Keratinocyte (primary cell): Measurements from ENCODE around the gene TBC1D22B. TPM values are rescaled to one million over a fixed set of nuclear protein-coding genes. Genes with fewer than 3 reads are reported as not detected.
"Not testable (repeated sequence)": the region's sequence is repeated elsewhere in the genome, so short reads cannot be mapped to it uniquely, and the experiment has no call there.

Experiments used
- DNase-seq: peaks from one replicate; pipeline ENCODE4 v3.0.0-alpha.2; 2011; ENCODE audit warnings: low read depth, missing footprints, low spot score
- FAIRE-seq: peaks from 2 replicates; lab custom pipeline; 2011; peaks lifted over from hg19 to GRCh38; lab: Jason Lieb, UNC
- H2AFZ ChIP-seq: 2 replicates; pipeline ENCODE4 v1.6.0; 2012; ENCODE audit warnings: low read length, control low read depth, inconsistent platforms; ENCODE audit not compliant: control insufficient read depth
- H3K27ac ChIP-seq: 2 replicates; pipeline ENCODE4 v1.5.1; 2011; ENCODE audit warnings: low read length; ENCODE audit not compliant: control insufficient read depth, insufficient read depth
- H3K27me3 ChIP-seq: 3 replicates; pipeline ENCODE4 v1.6.0; 2011; ENCODE audit warnings: low read length; ENCODE audit not compliant: control insufficient read depth, insufficient read depth; ENCODE audit errors: extremely low read depth
- H3K36me3 ChIP-seq, 2 experiments: 2 replicates in 1 of 2; 3 replicates in 1 of 2; pipeline ENCODE4 v1.5.1; 2011; ENCODE audit warnings: low read length in 2 of 2, mild to moderate bottlenecking in 1 of 2; ENCODE audit not compliant: control insufficient read depth in 2 of 2, insufficient read depth in 2 of 2; ENCODE audit errors: extremely low read depth in 1 of 2
- H3K4me1 ChIP-seq: 3 replicates; pipeline ENCODE4 v1.5.1; 2011; ENCODE audit warnings: low read length; ENCODE audit not compliant: control insufficient read depth, insufficient read depth; ENCODE audit errors: extremely low read depth
- H3K4me2 ChIP-seq: 3 replicates; pipeline ENCODE4 v1.6.0; 2011; ENCODE audit warnings: low read depth, low read length; ENCODE audit not compliant: control insufficient read depth, insufficient read depth; ENCODE audit errors: extremely low read depth
- H3K4me3 ChIP-seq, 3 experiments: fragments of 200-600 bp in 1 of 3; sonication (generic) in 1 of 3; 2 replicates in 2 of 3; 3 replicates in 1 of 3; pipeline ENCODE4 v1.5.1; 2011 to 2016; ENCODE audit warnings: low read length in 3 of 3, mild to moderate bottlenecking in 3 of 3, control low read depth in 2 of 3, inconsistent platforms in 1 of 3, low read depth in 1 of 3, mixed read lengths in 1 of 3, mixed run types in 1 of 3, moderate library complexity in 1 of 3; ENCODE audit not compliant: control insufficient read depth in 2 of 3, insufficient read depth in 2 of 3; ENCODE audit errors: extremely low read depth in 1 of 3
- H3K79me2 ChIP-seq: 2 replicates; pipeline ENCODE4 v1.6.0; 2012; ENCODE audit warnings: low read length; ENCODE audit not compliant: control insufficient read depth, insufficient read depth
- H3K9ac ChIP-seq: 3 replicates; pipeline ENCODE4 v1.6.0; 2011; ENCODE audit warnings: low read length; ENCODE audit not compliant: control insufficient read depth, insufficient read depth; ENCODE audit errors: extremely low read depth
- H3K9me1 ChIP-seq: 3 replicates; pipeline ENCODE4 v1.6.0; 2011; ENCODE audit warnings: low read length; ENCODE audit not compliant: control insufficient read depth, insufficient read depth; ENCODE audit errors: extremely low read depth
- H3K9me3 ChIP-seq: 2 replicates; pipeline ENCODE4 v1.5.1; 2012; ENCODE audit warnings: low read depth, low read length; ENCODE audit not compliant: control insufficient read depth
- H4K20me1 ChIP-seq: 3 replicates; pipeline ENCODE4 v1.6.0; 2011; ENCODE audit warnings: low read length; ENCODE audit not compliant: control insufficient read depth, insufficient read depth; ENCODE audit errors: extremely low read depth
- EZH2 ChIP-seq: IDR thresholded peaks from one replicate; pipeline ENCODE4 v1.6.1; 2012; ENCODE audit warnings: inconsistent platforms, mild to moderate bottlenecking, low read length, moderate library complexity
- dilution Hi-C: fragments of 300-500 bp; cut with MboI; formaldehyde crosslinking; loops from one replicate; pipeline ENCODE4 v1.7.0; 2020; ENCODE audit warnings: low sequenced_read_pairs; ENCODE audit not compliant: extremely low pct_ligation_motif_present
- polyA plus RNA-seq, 5 experiments: library from polyadenylated mRNA; depleted of rRNA in 3 of 5; stranded (reverse) in 3 of 5; stranded (forward) in 1 of 5; unstranded in 1 of 5; fragments of >200 nt; gene quantifications; 1 replicate in 1 of 5; 2 replicates in 3 of 5; 3 replicates in 1 of 5; pipeline versions ENCODE4 v1.2.1 to v1.2.3, GENCODE V29; 2011 to 2012; ENCODE audit warnings: missing spikeins in 2 of 5, low read depth in 1 of 5, low replicate concordance in 1 of 5
- TF ChIP-seq, protein P1 (sequence below), 3 experiments: IDR thresholded peaks in 1 of 3; conservative IDR thresholded peaks in 1 of 3; optimal IDR thresholded peaks in 1 of 3; 2 replicates in 2 of 3; 3 replicates in 1 of 3; pipeline versions ENCODE3 to v1.5.1; 2011; ENCODE audit warnings: low read length in 3 of 3, mild to moderate bottlenecking in 3 of 3, moderate library complexity in 2 of 3, control low read depth in 1 of 3, inconsistent platforms in 1 of 3; ENCODE audit not compliant: insufficient read depth in 2 of 3; ENCODE audit errors: extremely low read depth in 1 of 3

The TBC1D22B gene
- polyA plus RNA-seq, 1 donor (not counting 4 experiments of a cell fraction or from before 2014, with no cell fraction given): 5.9 TPM

DNA sequence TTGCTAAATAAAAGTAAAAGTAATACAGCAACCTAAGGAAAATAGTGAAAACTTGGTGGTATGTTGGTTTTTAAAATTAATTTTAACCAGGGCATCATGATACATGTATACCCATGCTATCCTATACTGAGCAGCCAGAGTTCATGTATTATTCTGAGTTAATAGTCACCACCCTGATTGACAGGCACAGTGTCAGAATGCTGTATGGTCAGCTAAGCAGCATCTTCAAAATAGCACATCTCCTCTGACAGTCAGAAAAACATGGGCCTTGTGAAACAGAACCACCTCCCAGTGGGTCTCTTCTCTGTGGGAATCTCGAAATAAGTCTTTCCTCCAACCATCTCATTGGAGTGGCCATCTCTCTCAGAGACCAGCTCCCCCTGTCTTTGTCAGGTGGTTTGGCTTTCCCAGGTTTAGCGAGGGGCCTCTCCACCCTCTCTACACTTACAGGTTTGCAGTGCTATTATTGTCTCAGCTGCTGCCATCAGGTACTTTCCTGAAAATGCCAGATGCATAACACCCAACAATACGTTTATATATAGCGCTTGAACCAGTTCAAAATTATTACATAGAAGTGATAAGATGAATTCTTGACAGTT lies 49.2 kb downstream of the TBC1D22B start:
- Histone ChIP-seq H3K27ac (no peak overlapping the region), H3K4me2 (no peak overlapping the region), H3K9me3 (no peaks in the 10 kb centered on the region), H3K79me2 (no peaks in the 10 kb centered on the region), H3K27me3 (no peaks in the 10 kb centered on the region), H3K36me3 (peaks cover 10 to 11% of the 10 kb centered on the region in 2 experiments), H3K9ac (no peak overlapping the region), H3K4me3 (no peak overlapping the region), H2AFZ (no peak overlapping the region), H3K4me1 (peaks cover 8% of the 10 kb centered on the region), H3K9me1 (no peaks in the 10 kb centered on the region), H4K20me1 (no peaks in the 10 kb centered on the region)
- dilution Hi-C loops: no loop called here
- FAIRE-seq: no peak
- no peak for TF ChIP-seq EZH2
- TF ChIP-seq, protein P1, sequence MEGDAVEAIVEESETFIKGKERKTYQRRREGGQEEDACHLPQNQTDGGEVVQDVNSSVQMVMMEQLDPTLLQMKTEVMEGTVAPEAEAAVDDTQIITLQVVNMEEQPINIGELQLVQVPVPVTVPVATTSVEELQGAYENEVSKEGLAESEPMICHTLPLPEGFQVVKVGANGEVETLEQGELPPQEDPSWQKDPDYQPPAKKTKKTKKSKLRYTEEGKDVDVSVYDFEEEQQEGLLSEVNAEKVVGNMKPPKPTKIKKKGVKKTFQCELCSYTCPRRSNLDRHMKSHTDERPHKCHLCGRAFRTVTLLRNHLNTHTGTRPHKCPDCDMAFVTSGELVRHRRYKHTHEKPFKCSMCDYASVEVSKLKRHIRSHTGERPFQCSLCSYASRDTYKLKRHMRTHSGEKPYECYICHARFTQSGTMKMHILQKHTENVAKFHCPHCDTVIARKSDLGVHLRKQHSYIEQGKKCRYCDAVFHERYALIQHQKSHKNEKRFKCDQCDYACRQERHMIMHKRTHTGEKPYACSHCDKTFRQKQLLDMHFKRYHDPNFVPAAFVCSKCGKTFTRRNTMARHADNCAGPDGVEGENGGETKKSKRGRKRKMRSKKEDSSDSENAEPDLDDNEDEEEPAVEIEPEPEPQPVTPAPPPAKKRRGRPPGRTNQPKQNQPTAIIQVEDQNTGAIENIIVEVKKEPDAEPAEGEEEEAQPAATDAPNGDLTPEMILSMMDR (optimal IDR thresholded peaks at IDR 0.05 in 1 of 3, IDR thresholded peaks at IDR 0.05 in 1 of 3, conservative IDR thresholded peaks at IDR 0.05 in 1 of 3; ENCODE audit: extremely low read depth in 1 of 3, insufficient read depth in 2 of 3, low read length in 3 of 3): no peak
- no peak for DNase-seq

- FAIRE-seq, H3K4me1 ChIP-seq, DNase-seq, H3K4me3 ChIP-seq, dilution Hi-C loops, H4K20me1 ChIP-seq, H2AFZ ChIP-seq, H3K79me2 ChIP-seq, H3K9me3 ChIP-seq, H3K4me2 ChIP-seq, H3K9ac ChIP-seq, H3K27me3 ChIP-seq, H3K27ac ChIP-seq, H3K9me1 ChIP-seq: not testable (repeated sequence)
- peaks cover 10 to 13% of the 10 kb centered on the region in 2 experiments for H3K36me3 ChIP-seq
Measured at GRCh38 chr6:37307484-37307883, 49.9 kb downstream of the TBC1D22B start.
